ENCODE measurements around the gene LRRC47.

Gene LRRC47

GRCh38 chr1:3746389-3746829, 49.9 kb downstream of the LRRC47 start:
- peak in 1 of 2 experiments; percentile 38 for DNase-seq

- no peak for DNase-seq
Measured at GRCh38 chr1:3745590-3746381, 50.5 kb downstream of the LRRC47 start.

- DNase-seq, result no peak
Measured at GRCh38 chr1:3745071-3745470, 51.2 kb downstream of the LRRC47 start.

- no peak for DNase-seq
Measured at GRCh38 chr1:3744646-3745045, 51.7 kb downstream of the LRRC47 start.

- no peak for DNase-seq
Measured at GRCh38 chr1:3743826-3744225, 52.5 kb downstream of the LRRC47 start.

- no peak for DNase-seq
Measured at GRCh38 chr1:3743421-3743820, 52.9 kb downstream of the LRRC47 start.

- DNase-seq, result no peak
Measured at GRCh38 chr1:3742439-3743298, 53.6 kb downstream of the LRRC47 start.

GRCh38 chr1:3741566-3742438, 54.5 kb downstream of the LRRC47 start:
- no peak for DNase-seq

GRCh38 chr1:3740752-3741151, 55.5 kb downstream of the LRRC47 start:
- no peak for DNase-seq

- DNase-seq, result no peak
Measured at GRCh38 chr1:3740042-3740441, 56.3 kb downstream of the LRRC47 start.

- DNase-seq, result no peak
Measured at GRCh38 chr1:3738943-3739342, 57.4 kb downstream of the LRRC47 start.

- no peak for DNase-seq
Measured at GRCh38 chr1:3736708-3737107, 59.6 kb downstream of the LRRC47 start.

GRCh38 chr1:3736131-3736561, 60.2 kb downstream of the LRRC47 start:
- no peak for DNase-seq

- DNase-seq, result no peak
Measured at GRCh38 chr1:3735688-3736087, 60.6 kb downstream of the LRRC47 start.

- peak in 1 of 2 experiments; percentile 22 for DNase-seq
Measured at GRCh38 chr1:3735027-3735681, 61.1 kb downstream of the LRRC47 start.

GRCh38 chr1:3734602-3735001, 61.7 kb downstream of the LRRC47 start:
- DNase-seq, result no peak

GRCh38 chr1:3733883-3734589, 62.3 kb downstream of the LRRC47 start:
- no peak for DNase-seq

GRCh38 chr1:3733094-3733882, 63.0 kb downstream of the LRRC47 start:
- no peak for DNase-seq

- DNase-seq, result no peak
Measured at GRCh38 chr1:3732434-3733093, 63.7 kb downstream of the LRRC47 start.

Measured in SHP77 (cell line).